ENCODE results near the gene CALY. TPM values are rescaled to one million over a fixed set of nuclear protein-coding genes. Genes with fewer than 3 reads are reported as not detected.

CALY gene
- polyA plus RNA-seq, 4 donors = 0.24 to 0.59 TPM; not detected in 2

DNA sequence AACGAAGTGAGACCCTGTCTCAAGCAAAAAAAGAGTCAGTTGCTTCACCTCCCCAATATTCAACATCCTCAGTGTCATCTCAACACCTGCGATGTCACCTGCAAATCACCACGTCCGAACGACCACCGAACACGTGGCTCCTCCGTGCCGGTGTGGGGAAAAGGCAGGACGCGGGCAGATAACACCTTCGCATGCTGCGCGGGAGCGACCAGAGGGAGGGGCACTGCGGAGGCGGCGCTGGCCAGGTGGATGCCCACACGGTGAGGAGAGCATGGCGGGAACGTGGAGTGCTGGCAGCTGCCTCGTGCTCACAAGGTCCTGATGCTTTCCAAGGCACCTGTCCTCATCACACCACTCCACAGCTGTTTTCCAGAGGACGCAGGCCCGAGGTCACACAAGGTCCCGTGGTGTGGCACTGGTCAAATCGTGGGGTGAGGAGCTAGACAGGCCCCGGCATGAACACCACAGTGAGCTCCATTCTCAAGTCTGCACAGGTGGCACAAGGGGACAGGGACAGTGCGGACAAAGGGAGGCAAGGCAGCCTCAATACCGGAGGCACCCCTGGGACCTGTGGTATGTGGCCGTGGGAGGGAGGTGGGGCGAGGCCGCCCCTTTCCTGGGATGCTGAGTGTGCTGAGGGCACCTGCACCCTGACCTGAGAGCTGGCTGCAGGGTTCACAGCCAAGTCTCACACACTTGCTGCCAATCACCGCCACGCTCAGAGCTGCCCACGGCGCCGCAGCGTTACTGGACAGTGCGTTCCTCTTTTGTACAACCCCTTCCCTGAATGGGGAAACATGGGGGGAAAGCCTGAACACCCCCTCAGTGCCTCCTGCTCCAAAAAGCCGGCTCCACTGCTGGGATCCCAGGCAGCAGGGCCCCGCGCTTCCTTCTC is 41.0 kb downstream of the CALY start:
- no peak for DNase-seq (ENCODE audit: low read depth in 4 of 4, low spot score in 3 of 4)

DNA sequence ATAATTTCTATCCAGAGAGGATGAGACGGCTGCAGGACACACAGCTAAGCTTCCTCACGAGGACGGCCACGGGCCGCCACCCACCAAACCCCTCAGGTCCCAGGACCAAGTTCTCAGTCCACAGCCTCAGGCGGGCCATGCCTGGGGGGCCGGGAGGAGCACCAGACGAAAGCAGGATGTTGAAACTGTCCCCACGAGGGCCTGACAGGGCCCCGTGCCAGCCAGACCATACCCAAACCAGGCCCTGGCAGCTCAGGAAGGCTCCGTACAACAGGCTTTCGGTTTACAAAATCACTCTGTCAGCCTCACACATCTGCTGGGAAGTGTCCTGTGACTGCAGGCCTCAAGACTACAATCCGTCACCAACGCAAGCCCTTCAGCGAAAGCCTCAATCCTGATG is 42.5 kb downstream of the CALY start:
- no peak for DNase-seq (ENCODE audit: low read depth in 4 of 4, low spot score in 3 of 4)

DNA sequence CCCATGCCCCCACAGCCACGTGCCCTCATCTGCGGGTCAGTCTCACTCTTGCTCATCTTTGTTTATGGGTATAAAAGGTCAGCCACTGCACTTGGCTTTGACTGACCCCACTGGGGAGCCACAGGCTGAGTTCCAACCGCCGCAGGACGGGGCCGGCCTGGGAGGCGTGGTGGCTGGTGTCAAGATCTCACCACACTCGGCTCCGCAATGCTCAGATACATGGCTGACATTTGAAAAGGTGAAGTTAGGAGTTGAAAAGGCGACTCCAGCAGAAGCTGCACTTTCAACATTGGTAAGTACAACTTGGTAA is 42.9 kb downstream of the CALY start:
- DNase-seq (ENCODE audit: low read depth in 4 of 4, low spot score in 3 of 4) = no peak

DNA sequence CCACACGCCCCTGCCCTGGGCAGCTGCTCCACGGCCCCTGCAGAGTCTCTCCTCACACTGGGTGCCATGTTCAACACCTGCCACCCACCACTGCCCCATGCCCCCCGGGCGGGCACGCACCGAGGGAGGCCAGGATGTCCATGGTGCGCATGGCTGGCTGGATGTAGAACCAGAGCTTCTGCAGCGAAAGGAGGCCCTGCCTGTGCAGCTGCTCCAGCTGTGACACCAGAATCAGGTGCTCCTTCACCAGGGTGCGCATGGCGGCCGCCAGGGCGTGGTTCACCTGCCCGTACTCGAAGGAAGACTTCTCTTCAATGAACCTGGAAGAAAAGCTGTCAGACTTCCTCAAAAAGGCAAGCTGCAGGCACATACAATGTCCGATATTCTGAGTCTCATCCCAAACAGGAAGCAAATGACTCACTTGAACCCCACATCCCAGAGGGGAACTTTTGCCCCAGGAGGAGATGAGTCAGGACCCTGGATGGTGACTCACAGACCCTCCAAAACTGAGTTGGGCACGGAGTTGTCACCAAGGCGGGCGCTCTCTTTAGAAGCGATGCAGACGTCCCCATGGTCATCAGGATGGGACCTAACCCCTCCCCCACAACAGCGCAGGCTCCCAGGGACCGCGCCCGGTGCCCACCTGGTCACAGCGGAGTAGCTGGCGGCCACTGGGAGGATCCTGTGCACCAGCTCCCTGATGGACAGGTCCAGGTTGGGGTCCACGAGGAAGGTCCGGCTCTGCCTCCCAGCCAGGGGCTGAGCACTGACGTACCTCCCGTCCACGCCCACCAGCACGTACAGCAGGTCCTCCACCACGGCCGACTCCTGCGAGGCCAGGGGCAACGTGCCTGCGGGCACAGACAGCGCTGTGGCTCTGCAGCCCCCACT is 43.5 kb downstream of the CALY start:
- DNase-seq (ENCODE audit: low read depth in 4 of 4, low spot score in 3 of 4) = no peak

DNA sequence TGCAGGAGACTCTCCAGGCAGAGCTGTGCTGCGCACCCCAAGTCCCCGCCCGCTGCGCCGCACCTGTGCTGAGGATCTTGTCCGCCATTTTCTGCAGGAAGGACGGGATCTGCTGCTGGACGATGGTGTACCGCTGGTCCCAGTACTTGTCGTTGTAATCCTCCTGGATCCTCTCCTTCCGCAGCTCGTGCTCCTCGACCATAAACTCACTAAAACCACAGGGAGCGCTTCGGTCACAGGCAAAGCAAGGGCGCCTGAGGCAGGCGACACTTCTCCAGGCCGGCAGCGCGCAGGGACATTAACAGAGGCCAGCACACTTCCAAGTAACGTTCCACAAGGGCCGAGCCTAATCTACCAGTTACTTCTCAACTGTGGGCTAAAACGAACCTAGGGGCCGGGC is 46.9 kb downstream of the CALY start:
- no peak for DNase-seq (ENCODE audit: low read depth in 4 of 4, low spot score in 3 of 4)

DNA sequence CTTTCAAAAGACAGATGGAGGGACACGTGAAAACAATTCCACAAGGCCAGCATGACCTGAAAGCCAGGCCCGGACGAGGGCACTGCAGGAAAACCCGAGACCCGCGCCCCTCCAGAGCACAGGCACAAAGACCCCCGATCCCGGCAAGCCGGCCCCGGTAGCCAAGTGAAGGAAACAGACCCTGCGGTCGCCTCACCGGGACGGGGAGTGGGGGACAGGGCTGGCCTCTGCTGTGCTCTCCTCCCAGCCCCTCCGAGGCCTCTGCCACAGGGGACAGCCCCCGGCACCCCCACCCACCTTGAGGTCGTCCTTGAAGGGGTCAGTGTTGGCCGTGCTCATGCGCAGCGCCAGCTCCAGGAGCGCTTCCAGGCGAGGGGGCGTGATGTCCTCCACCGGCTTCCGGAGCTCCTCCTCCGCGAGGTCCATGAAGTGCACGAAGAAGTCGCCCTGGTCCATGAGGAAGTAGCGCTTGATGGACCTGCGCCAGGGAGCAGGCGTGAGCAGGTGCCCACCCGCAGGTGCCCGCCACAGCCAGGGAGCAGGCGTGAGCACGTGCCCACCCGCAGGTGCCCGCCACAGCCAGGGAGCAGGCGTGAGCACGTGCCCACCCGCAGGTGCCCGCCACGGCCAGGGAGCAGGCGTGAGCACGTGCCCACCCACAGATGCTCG is 48.7 kb downstream of the CALY start:
- no peak for DNase-seq (ENCODE audit: low read depth in 4 of 4, low spot score in 3 of 4)

DNA sequence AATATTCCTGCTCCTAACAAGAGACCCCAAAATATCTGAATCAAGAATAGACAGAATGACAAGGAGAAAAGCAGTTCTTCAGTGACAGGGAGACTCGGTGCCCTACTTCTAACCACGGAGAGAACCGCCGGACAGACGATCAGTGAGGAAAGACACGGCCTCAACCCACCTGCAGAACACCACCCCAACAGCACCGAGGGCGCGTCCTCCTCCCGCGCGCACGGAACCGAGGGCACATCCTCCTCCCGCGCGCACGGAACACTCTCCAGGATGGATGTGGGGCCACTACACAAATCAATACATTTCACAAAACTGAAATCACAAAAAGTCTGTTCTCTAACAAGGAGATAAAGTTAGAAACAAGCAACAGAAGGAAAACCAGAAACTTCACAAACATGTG is 50.3 kb downstream of the CALY start:
- DNase-seq (ENCODE audit: low read depth in 4 of 4, low spot score in 3 of 4) = no peak

DNA sequence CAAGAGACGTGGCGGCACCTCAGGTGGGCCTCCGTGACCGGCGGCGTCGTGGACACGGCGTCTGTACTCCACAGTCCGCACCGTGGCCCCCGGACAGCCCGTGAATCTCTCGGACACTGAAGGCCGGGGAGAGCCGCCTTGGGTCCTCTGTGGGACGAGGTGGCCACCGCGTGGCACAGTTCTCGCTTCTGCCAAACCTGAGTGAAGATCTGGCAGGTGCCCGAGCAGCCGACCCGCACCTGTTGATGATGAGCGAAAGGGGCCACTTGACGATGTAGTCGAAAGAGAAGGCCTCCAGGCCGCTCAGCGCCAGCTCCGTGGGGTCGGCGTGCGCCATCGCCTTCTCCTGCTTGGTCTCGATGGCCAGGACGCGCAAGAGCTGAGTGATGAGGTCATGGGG is 51.5 kb downstream of the CALY start:
- DNase-seq (ENCODE audit: low read depth in 4 of 4, low spot score in 3 of 4) = no peak

DNA sequence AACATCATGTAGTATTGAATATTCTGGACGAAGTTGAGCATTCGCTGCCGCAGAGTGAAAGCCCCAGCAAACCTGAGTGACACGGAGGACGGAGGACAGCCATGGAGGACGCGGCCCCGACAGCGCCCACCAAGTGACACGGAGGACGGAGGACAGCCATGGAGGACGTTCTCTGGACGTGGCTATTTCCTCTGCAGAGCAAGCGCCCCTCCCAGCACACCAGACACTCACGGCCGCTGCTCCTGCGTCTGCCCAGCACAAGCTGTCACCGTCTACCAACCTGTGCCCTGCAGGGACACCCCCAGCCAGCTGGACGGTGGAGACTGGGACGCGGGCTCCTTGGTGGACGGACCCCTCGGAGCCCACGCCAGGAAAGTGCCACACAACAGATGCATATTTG is 52.8 kb downstream of the CALY start:
- no peak for DNase-seq (ENCODE audit: low read depth in 4 of 4, low spot score in 3 of 4)

DNA sequence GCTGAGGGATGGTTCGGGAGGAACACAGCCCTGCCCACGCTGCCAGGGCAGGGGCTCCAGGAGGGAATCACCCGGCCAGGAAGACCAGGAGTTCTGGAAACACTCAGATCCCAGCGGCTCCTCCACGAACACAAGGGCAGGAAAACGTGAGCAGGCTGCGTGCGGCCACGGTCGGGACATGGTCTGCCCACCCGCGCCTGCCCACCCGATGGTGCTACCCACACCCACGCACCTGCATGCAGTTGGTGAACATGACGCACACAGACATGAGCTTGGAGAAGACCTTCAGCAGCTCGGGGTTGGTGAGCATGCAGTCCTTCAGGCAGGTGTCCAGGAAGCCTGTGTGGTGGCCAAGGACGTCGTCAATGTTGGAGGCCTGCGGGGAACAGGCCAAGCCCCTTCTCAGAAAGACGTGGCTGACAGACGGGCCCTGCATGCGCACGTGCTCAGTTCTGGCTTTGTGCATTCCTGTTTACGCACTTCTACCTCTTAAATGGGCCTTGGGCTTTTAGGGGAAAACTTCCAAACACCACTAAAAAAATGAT is 53.8 kb downstream of the CALY start:
- DNase-seq (ENCODE audit: low read depth in 4 of 4, low spot score in 3 of 4) = no peak

DNA sequence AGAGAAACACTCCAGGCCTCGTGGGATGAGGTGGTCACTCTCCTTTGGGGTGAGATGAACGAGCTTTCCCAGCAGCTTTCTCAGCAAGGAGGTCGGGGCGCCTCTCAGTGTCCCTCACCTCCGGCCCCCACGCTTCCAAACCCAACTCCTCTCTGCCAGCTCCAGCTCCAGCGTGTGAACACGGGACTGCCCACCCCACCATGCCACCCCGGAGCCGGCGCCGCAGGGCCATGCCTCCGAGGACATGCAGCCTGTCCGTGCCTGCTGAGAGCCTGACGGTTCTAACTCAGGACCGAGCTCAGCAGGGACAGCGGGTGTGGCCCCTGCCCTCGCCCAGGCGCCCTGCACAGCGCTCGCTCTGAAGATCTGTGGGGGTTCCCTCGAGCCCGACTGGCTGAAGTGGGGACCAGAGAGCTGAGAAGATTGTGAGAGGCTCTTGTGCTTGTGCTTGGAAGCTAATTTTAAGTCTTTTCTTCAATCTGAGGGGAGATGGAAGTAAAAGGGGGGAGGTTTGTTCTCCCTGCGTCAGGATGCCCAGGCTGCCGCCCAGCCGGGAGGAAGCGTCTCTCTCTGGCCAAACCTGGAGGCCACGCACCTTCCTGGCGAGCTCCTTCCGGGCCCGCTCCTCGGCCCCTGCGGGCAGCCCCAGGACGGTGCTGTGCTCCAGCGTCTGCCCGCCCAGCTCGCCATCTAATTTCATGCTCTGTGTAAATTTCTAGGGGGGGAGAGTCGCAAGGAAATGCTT is 54.9 kb downstream of the CALY start:
- DNase-seq (ENCODE audit: low read depth in 4 of 4, low spot score in 3 of 4) = no peak

DNA sequence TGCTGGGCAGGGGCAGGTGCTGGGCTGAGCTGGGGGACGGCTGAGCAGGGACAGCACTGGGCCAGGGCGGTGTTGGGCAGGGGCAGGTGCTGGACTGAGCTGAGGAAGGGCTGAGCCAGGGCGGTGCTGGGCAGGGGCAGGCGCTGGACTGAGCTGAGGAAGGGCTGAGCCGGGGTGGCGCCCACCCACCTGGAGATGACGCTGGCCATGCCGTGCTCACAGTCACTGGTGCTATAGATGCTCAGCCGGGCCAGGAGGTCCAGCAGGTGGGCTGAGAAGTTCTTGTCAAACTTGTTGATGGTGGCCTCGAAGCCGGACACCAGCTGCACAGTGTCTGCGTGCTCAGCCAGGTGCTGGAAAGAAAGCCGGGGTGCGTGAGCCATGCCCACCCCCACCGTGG is 55.6 kb downstream of the CALY start:
- DNase-seq (ENCODE audit: low read depth in 4 of 4, low spot score in 3 of 4) = no peak

DNA sequence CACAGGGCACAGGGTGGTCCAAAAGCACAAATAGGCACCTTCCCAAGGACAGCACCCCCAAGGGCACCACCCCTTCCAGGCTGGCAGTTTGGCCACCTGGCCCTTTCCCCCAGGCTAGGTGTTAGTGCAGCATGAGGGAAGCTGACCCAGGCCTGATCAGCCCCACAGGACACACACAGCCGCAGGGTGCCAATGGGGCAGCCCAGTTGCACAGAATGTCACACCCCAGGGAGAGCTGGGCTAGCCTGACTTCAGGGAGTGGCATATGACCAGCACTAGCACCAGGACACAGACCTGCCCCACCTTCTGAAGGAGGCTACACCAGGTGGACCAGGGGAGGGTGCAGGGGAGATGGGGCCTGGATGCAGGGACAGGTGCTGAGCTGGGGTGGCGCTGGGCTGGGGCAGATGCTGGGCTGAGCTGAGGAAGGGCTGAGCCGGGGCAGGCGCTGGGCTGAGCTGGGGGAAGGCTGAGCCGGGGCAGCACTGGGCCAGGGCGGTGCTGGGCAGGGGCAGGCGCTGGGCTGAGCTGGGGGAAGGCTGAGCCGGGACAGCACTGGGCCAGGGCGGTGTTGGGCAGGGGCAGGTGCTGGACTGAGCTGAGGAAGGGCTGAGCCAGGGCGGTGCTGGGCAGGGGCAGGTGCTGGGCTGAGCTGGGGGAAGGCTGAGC is 56.2 kb downstream of the CALY start:
- DNase-seq (ENCODE audit: low read depth in 4 of 4, low spot score in 3 of 4) = no peak

DNA sequence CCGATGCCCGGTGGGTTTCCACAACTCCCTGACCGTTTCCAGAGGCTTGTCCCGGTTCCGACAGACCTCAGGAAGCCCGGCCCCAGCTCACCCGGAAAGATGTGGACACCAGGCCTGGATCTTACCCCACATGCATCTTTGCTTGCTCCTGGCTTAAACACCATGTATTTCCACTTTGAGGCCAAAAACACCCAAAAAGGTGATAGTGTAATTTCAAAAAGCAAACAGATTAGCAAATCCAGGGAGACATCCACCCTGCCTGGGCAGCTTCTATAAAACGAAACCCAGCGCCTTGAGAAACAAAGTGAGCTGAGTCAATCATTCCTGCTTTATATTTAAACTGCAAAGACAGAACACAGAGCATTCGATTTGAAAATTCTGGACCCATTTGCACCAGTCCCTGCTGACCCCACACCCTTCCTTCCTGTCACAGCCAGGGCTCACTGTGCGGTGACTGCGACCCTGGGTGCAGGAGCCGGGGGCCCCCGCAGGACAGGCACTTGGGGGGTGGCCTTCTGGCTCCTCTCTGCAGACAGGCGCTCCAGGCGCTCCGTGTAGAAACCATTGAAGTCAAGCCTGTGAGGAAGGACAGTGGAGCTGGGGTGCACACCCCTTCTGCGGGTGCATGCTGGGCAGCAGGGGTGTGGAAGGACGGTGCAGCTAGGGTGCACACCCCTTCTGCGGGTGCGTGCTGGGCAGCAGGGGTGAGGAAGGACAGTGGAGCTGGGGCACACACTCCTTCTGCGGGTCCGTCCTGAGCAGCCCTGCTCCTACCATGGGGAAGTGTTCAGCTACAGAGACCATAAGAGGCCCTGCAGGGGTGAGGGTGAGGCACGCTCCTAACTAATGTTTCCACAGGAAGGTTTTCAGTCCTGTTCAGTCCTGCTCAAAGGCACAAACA is 57.1 kb downstream of the CALY start:
- no peak for DNase-seq (ENCODE audit: low read depth in 4 of 4, low spot score in 3 of 4)

DNA sequence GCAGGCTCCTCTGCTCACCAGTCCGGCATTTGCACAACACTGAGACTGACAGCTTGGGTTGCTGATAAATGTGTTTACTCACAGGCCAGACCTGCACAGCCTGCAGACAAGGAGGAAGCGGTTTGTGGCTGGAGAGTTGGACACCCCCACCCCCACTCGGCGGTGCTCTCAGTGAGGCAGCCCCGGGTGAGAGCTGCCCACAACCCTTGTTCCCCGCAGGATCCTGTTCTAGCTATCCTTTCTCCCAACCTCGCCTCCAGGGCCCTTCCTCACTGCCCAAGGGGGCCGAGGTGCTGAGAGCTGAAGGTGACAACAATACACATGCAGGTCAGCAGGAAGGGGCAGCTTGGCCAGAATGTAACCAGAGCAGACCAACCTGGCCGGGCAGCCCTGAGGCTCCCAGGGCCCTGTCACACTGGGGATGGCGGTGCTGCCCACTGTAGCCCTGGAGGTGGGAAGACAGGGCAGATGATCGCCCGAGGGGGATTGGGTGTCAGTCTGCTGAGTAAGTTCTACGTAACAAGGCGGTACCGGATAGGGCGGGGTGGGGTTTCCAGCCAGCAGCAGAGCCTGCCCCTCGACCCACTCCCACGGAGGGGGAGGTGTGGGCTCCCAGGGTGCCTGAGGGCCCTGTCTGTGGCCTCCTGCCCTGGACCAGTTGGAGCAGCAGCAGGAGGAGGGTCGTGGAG is 58.0 kb downstream of the CALY start:
- DNase-seq (ENCODE audit: low read depth in 4 of 4, low spot score in 3 of 4) = no peak

DNA sequence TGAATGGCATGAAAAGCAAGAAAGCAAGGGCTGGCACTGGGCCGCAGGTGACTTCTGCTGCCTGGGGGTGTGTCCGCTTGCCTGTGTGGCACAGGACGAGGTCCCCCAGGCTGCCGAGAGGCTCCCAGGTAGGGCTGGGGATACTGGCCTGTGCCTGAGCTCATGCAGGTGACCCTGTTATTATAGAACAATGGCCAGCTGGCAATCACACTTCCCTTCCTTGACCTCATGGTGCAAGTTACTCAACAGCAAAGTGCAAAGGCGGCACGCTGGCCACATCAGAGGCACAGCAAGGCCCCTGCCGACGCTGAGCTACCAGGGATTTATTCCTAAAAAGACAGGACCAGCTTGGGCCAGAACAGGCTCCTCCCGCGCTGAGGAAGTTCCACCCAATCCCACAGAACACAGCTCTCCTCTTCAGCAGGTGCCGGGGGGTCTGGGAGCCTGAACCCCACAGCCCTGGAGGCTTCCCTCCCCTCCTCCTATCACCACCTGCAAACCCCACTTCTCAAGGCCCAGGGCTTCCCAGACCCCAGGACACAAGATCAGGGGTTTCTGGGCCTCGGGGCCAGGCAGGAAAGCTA is 58.6 kb downstream of the CALY start:
- no peak for DNase-seq (ENCODE audit: low read depth in 4 of 4, low spot score in 3 of 4)

DNA sequence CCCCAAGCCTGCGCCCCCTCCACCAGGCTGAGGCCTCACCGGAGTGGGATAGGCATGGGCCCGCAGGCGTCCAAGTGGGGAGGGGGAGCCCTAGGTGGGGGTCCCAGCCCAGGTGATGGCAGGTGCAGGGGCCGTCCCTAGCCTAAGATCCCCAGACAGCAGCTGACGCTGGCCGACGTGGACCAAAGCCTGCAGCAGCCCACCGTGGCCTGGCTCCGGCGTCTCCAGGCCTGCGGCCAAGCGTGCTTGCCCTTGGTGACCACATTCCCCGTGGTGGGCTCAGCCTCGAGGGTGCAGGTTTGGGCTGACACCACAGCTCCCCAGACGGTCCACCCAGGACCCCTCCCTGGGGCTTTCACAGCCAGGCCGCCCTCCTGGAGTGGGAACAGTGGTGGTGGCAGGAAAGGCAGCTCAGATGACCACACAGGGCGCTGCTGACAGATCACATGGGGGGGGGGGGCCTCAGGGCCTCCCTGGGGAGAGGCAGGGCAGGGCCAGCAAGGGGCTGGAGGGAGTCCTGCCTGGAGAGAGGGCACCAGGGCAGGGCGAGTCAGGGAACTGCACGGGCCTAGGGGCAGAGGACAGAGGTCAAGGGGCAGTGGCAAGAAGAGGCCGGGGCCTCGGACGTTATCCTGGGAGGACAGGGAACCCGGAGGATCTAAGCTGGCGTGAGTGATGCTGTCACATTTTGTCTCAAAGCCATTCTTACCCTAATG is 59.3 kb downstream of the CALY start:
- no peak for DNase-seq (ENCODE audit: low read depth in 4 of 4, low spot score in 3 of 4)
